NK-92 (cell line): Measurements from ENCODE around the gene PRDX6.
"Not testable (repeated sequence)": the region's sequence is repeated elsewhere in the genome, so short reads cannot be mapped to it uniquely, and the experiment has no call there.

Experiments used
- DNase-seq: peaks from one replicate; lab custom pipeline; 2025; ENCODE audit not compliant: unreplicated experiment; lab: John Stamatoyannopoulos, UW

The PRDX6 gene

GRCh38 chr1:173495609-173496267 lies 18.6 kb downstream of the PRDX6 start:
- DNase-seq, result no peak

GRCh38 chr1:173496757-173497320 lies 19.7 kb downstream of the PRDX6 start:
- no peak for DNase-seq

DNA sequence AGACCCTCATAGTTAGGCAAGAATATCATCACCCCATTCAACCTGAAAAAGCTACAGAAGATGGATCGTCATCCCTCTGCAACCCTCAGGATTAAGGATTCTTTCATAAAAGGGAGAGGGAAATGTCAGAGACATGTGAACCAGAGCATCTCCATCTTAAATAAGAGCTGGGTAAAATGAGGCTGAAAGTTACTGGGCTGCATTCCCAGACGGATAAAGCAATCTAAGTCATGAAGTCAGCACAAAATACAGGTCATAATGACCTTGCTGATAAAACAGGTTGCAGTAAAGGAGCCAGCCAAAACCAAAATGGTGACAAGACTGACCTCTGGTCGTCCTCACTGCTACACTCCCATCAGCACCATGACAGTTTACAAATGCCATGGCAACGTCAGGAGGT lies 22.6 kb downstream of the PRDX6 start:
- no peak for DNase-seq

DNA sequence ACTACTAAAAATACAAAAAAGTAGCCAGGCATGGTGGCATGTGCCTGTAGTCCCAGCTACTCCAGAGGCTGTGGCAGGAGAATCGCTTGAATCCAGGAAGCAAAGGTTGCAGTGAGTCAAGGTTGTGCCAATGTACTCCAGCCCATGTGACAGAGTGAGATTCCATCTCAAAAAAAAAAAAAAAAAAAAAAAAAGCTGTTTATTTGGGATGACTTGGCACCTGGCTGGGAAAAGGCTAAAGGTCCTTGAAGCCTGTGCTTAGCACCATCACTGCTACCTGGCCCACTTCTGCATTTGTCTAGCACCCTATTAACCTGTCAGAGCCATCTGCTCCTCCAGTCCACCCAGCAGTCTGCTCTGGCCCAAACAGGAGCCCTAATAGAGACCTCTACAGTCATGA lies 25.0 kb downstream of the PRDX6 start:
- no peak for DNase-seq

GRCh38 chr1:173503391-173503790 lies 26.3 kb downstream of the PRDX6 start:
- no peak for DNase-seq

DNA sequence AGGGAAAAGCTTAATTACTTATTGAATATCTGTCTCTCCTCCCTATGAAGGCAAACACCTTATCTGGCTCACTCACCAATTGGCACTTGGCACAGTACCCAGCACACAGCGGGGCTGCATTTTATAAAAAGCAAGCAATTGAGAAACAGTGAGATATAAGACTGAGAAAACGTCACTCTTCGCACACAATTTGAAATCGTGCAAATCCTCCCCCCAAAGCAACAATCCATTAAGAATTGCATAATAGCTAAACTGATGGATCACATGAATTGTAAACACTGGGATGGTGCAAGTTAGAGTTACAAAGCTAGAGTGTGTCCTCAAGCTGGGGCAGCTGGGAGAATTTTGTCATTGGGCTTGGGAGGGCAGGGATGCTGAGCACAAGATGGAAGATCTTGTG lies 27.1 kb downstream of the PRDX6 start:
- DNase-seq, result no peak

DNA sequence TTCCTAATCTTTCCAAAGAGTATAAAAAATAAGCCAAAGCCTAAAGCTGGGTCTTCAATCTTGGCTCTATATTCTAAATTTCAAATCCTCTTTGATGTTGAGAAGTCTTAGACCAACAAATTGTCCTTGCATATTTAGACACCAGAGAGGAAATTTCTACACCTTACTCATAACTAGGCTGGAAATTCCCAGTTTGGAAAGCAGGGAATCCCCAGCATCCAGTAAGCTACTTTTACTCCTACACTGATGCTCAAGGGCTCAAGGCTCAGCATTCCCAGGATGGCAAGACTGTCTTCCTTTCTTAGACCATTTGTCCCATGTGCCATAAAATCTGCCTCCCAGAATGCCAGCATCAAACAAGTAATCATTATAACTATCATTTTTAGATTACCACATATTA lies 28.3 kb downstream of the PRDX6 start:
- no peak for DNase-seq

GRCh38 chr1:173506437-173506836 lies 29.3 kb downstream of the PRDX6 start:
- no peak for DNase-seq

DNA sequence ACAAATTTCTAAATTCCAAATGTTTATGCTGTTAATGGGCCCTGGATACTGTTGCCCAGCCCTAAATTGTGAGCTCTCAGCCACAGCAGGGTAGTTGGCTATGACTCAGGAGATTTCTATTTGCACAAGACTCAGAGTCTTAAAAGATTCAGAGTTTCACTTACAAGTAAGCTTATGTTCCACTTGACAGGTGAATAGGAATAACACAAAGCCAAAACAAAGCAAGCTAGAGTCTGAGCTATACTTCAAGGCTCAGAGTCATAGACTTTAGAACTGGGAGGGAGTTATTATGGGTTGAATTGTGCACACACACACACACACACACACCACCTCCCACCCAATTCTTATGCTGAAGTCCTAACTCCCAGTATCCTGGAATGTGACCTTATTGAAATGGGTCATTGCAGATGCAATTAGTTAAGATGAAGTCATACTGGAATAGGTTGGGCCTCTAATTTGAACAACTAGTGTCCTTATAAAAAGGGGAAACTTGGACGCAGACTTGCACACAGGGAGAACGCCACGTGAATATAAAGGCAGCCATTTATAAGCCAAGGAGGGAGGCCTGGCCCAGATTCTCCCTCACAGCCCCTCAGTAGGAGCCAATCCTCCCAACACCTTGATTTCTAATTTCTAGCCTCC lies 30.2 kb downstream of the PRDX6 start:
- no peak for DNase-seq

DNA sequence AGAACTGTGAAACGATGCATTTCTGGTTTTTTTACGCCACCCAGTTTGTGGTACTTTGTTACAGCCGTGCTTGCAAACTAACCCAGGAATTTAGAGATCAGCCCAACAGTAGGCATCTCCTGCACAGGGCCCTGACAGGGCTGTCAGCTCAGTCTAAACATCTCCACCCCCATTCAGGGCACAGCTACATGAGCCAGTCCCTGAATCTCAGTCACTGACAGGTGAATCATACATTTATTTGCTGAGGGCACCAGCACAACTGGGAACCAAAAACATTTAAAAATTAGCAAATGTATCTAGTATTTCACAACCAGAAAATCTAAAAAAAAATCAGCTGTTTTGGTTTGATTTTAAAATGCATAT lies 30.7 kb downstream of the PRDX6 start:
- no peak for DNase-seq

- no peak for DNase-seq
These were observed 31.4 kb downstream of the PRDX6 start for GRCh38 chr1:173508541-173508940.

DNA sequence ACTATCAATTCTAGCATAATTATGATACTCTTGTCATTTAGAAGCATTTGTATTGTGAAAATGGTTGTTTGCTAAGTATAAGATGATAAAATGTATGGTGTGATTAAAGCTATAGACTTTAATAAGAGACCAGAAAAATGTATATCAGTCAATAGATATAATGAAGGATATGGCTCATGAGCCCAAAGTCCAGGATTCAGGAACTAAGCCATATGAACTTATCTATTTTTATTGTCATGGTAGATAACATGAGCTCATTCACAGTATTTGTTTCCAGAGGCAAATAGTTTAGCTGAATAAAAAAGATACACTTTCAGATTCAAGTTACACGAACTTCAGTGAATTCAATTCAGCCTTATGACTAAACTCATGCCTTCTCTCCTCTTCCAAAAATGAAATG lies 32.7 kb downstream of the PRDX6 start:
- no peak for DNase-seq

DNA sequence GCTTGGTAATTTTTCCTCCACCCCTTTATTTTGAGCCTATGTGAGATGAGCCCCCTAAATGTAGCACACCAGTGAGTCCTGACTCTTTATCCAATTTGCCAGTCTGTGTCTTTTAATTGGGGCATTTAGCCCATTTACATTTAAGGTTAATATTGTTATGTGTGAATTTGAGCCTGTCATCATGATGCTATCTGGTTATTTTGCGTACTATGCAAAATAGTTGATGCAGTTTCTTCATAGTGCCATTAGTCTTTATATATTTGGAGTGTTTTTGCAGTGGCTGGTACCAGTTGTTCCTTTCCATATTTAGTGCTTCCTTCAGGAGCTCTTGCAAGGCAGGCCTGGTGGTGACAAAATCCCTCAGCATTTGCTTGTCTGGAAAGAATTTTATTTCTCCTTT lies 37.4 kb downstream of the PRDX6 start:
- not testable (repeated sequence) for DNase-seq

GRCh38 chr1:173520799-173521198 lies 43.7 kb downstream of the PRDX6 start:
- DNase-seq, result no peak

- no peak for DNase-seq
These were observed 46.2 kb downstream of the PRDX6 start for GRCh38 chr1:173523329-173523728.

GRCh38 chr1:173525926-173526325 lies 48.8 kb downstream of the PRDX6 start:
- no peak for DNase-seq

DNA sequence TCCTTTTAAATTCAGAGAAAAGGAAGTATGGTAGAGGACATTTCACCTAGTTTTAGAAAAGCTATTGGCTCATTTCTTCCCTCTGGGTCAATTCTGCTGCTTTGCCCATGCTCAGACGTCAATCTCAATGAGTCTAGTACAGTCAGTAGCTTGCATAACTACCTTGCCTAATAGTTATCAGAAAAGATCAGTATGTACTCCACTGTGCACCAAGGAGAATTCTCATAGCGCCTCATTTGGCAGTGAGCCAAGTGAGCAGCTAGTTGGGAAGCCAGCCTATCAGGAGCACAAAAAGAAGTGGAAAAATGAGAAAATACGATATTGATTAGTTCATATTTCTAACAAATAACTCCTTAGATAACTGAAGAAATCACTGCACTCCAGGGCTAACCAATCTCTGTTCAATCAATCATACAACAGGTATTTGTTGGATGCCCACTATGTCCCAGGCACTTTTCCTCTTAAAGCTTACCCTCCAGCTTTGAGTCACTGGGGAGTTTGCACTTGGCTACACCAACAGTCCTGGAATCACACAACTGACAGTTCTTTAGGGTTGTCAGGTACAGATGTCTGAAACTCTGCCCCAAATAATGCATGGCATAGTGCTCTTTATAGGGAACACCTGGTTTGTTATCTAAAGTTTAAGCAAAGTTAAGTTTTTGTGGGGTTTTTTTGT lies 50.2 kb downstream of the PRDX6 start:
- no peak for DNase-seq

DNA sequence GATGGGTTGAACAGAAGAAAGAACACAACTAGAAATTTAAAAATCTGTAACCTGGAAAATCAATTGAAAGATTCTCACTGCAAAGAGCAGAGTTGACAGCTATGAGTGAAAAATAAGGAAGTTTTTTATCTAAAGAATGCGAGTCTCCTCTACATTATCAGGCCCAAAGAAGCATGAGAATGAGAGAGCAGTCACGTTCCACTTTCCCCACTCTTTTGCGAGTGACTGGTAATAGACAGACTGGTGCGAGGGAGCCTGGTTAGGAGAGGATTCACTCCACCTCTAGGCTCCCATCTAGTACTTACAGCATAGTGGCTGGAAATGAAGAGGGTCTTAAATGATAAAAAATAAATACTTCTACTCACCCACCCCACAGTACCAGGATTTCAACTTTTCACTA lies 52.0 kb downstream of the PRDX6 start:
- no peak for DNase-seq

DNA sequence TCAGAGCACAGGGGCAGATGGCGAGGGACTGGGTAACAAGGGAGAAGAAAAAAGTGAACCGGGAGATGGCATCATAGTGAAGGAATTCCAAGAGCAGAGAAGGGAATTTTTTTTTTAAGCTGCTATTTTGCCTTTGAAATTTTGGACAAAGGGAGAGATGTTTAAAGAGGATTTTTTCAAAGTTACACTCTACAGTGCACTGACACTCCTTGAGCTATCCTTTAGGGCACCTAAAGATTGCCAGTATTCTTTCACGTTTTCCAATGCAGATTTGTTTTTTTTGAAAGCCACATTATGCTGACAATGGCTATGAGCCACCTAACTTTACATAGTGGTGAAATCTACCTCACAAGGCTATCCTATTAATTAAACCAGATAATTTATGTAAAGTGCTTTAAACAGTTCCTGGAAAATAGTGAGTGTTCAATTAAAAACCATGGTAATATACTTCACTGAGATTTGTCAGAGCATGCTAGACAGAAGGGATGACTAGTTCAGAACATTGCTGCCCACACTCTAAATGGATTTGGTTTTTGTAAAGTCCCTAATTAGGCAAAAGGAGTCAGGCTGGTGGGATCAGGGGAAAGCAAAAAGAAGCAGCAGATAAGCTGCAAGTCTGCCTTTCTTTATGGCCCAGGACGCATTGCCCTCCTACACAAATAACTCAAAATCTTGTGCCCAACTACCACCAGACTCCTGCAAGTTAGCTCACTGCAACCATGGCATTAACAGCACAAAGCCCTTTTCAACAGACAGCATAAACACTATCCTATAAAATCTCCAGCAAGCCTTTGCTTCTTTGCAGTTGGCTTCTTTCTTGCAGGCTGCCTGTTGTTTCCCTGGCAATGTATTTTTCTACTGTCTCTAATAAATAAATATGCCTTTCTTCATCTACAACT lies 53.9 kb downstream of the PRDX6 start:
- DNase-seq, result no peak

GRCh38 chr1:173532237-173532636 lies 55.1 kb downstream of the PRDX6 start:
- DNase-seq, result no peak

- DNase-seq, result no peak
These were observed 59.1 kb downstream of the PRDX6 start for GRCh38 chr1:173536223-173536622.
